Activated CD4-positive, alpha-beta T cell treated with anti-CD3 and anti-CD28 coated beads for 4 hours (primary cell): Measurements from ENCODE around the gene NTM.

Experiments
- DNase-seq, 2 donors: peaks; one replicate each; pipeline ENCODE4 v3.0.0-alpha.2; 2020

The NTM gene

GRCh38 chr11:131875611-131876010 lies 505.2 kb downstream of the NTM start:
- DNase-seq: no peak

DNA sequence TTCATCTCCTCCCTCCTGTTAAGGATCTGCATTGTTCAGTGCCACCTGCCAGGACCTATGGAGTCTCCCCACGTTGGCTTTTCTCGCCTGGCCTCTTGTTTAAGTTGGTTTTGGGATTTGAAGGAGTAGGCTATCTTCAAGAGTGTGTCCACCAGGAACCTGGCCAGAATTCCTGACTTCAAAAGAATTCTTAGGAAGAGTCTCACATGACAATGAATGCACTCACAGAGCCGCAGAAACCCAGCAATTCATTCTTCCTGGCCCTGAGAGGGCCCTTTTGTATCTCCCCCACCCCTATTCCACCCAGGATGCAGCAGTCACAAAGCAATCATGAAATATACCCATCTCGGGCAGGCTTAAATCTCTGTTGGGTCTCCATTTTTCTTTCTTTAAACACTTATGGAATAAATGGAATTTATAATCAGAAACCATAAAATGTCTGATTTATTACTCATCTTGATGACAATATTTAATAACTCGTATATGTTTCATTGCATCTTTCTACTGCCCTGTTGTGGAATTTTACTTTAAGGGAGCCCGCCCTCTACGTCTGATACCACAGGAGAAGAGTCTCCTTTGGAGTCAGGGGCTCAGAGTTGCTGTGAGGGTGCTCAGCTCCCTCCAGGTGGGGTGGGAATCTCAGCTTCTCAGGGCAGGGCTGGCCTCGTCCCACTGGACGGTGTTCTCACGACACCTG lies 507.0 kb downstream of the NTM start:
- no peak for DNase-seq

DNA sequence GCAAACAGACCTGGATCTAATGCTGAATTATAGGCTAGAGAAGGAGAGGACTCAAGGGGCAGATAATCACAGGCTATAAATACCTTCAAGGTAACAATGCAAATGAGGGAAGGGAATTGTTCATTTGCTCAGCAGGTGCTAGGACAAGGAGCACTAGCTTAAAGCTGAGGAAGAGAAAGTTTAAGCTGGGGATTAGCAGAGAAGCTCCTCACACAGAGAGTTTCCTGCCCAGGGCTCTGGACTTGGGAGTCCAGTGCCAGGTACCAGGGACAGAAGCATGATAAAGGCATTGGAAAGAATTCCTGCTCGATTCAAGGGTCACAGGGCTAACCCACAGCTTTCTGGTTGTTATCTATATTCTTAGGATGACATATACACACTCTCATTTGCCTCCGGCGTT lies 509.9 kb downstream of the NTM start:
- no peak for DNase-seq

DNA sequence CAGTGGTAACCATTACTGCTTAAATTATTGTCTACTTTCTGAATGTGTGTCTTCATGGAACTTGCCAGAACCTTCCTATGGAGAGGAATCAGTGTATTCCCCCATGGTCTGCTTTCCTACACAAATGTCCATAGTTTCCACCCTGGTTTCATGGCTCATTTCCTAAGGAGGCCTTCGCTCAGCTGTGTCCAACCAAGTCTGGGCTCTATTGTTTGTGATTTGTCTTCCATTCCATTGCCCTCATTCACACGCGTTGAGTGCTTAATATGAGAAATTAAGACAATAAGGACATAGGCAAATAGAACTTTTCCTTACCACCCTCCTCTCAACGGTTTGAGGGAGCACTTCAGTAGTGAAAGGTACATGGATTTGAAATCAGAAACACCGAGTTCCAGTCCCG lies 510.6 kb downstream of the NTM start:
- DNase-seq: no peak

DNA sequence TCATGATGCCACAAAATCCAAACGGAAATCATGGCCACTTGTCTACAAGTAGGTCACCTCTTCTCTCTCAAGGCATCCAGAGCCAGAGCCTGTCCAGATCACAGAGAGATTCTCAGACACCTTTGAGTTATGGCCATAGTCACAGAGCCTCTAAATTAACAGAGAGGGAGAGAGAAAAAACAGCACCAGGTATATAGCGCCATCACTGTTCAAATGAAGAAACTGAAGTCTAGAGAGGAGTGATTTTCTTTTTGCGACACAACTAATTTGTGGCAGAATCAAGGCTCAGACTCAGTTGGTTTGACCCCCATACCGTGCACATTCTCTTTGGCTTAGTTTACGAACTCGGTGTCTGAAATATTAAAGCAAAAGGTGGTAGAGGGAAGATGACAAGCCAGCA lies 512.9 kb downstream of the NTM start:
- no peak for DNase-seq

GRCh38 chr11:131884461-131885073 lies 514.2 kb downstream of the NTM start:
- DNase-seq: no peak

GRCh38 chr11:131885431-131885830 lies 515.0 kb downstream of the NTM start:
- no peak for DNase-seq

- no peak for DNase-seq
These were observed 515.8 kb downstream of the NTM start for GRCh38 chr11:131886201-131886600.

GRCh38 chr11:131888230-131888855 lies 517.9 kb downstream of the NTM start:
- no peak for DNase-seq

DNA sequence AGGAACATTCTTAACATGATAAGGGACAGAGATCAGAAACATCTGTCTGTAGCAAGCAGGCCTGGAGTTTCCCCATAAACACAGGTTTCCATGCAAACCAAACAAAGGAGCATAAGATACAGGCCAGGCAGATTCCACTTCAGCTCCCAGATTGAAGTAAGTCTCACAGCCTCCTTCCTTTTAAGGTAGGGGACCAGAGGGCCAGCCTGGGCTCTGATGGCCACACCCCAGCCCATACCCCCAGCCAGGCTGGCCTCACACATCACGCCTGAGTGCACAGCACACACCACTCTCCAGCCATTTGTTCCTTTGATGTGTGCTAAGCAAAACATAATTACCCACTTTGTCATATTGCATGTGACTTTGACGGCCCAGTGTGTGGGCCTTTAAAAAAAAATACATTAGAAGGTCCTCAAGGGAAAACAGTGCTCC lies 518.7 kb downstream of the NTM start:
- no peak for DNase-seq

- DNase-seq: no peak
These were observed 519.6 kb downstream of the NTM start for GRCh38 chr11:131889760-131890581.

- DNase-seq: no peak
These were observed 522.9 kb downstream of the NTM start for GRCh38 chr11:131893103-131893890.

- DNase-seq: no peak
These were observed 523.6 kb downstream of the NTM start for GRCh38 chr11:131893988-131894387.

- no peak for DNase-seq
These were observed 524.5 kb downstream of the NTM start for GRCh38 chr11:131894615-131895544.

- DNase-seq: no peak
These were observed 525.5 kb downstream of the NTM start for GRCh38 chr11:131895865-131896264.

DNA sequence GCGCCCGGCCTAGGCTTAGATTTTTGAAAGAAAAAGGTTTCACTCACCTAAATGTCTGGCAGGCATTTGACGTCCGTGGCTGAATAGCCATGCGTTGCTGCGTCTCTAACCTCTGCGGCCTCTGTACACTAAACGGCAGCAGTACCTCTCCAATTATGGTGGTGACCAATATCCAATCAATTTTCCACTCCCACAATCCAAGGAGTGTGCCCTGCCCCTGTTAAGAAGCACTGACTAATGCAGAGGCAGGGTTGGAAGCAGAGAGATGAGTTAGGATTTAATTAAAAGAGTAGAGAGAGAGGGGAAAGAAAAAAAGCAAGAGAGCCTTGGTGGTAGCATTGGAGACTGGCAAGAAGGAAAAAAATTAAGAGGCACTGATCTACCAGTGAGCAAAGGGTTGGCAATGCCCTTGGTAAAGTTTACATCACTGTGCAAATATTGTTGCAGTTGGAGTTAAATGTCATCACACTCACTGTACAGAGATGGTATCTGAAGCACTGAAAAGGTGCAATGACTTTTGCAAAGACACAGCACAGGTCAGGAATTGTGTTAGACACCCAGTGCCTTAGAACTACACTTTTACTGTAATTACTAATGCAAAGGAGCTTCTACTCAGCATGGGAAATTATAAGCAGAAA lies 526.7 kb downstream of the NTM start:
- no peak for DNase-seq

DNA sequence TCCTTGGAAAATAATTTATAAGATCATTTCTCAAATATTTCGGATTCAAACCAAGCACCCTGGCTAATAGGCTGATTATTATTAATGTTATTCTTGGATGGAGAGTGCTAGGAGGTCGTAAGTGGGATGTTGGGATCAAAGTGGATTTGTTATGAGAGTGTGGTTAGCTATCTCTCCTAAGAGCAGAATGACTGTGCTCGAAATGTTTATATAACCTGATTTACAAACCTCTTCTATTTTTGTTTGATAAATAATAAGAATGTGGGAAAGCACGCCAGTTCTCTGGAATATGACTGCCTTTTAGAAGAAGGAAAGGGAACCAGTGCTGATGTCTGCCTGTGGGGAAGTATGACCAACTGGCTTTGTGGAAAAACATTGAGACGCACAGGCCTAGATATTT lies 527.5 kb downstream of the NTM start:
- DNase-seq: no peak

DNA sequence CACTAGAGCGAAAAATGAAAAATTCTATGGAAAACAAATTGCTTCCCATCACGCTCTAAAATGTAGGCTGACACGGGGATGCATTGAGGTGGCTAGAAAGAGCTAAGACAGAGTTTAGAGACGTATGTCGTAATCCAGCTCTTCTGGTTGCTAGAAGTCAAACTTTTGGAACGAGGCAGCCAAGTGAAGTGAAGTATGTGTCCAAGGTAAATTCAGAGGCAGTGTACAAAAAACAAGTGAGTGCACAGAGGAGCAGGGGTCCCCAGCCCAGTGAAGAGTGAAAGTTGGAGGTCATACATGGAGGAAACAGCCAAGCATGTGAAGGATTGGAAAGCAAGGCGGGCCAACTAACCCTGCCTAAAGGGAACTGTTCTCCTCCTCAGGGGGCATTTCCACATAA lies 528.5 kb downstream of the NTM start:
- no peak for DNase-seq

DNA sequence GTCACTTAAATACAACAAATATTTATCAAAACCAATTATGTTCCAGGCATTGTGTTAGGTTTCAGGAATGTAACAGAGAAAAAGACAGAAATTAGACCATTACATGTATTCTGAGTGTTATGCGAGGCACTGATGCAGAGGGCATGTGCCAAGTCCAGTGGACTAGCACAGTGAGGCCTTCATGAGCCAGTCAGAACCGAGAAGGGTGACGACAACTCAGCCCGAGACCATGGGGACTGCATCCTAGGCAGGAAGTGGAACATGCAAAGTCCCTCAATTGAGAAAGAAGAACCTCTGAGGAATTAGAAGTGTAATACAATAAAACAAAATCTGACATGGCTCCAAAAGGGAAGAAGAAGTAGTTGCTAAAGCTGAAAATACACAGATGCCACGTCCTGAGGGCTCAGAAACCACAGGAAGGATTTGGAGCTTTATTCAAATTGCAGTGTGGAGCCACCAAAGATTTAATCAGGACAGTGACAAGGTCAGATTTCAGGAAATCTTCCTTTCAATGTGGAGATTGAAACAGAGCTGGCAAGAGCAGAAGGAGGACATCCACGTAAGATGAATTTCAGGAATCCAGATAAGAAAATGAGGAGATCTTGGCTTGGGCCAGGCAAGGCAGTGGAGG lies 529.6 kb downstream of the NTM start:
- DNase-seq: no peak

- no peak for DNase-seq
These were observed 532.0 kb downstream of the NTM start for GRCh38 chr11:131902421-131902820.

DNA sequence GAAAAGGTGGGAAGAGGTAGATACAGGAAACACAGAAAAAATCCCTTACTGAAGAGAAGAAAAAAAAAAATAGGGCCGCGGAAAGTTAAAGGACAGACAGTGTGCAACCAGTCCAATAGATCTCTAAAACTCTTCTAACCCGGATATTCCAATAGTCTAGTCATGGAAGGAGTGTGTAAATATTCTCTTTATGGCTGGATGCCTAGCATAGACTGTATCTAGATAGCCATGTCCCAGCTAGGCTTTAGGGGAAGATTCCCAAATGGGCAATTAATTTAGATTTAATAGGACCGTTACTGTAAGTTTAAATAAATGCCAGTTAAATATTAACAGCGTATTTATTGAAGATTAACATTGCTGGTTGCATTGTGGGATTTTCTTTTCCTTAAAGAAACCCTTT lies 532.7 kb downstream of the NTM start:
- DNase-seq: no peak
